IMR-90 (cell line): Measurements from ENCODE around the gene SLC2A13. TPM values are rescaled to one million over a fixed set of nuclear protein-coding genes. Genes with fewer than 3 reads are reported as not detected.

Experiments
- ATAC-seq: fragments of 200-7000 bp; cut with Tn5 transposase; 2 replicates; pipeline ENCODE4 v1.9.1; 2020; ENCODE audit warnings: low read depth, mild to moderate bottlenecking, moderate library complexity
- BruUV-seq: library from RNA; stranded (reverse); fragments of 400-500 nt; replicated peaks from 2 replicates; lab custom pipeline; 2021; lab: Mats Ljungman, UMichigan
- CTCF ChIA-PET: fragments of 300-600 bp; formaldehyde crosslinking; extraction: SDS; loops from one replicate; lab custom pipeline; 2021; ENCODE audit warnings: antibody characterized with exemption; lab: Yijun Ruan, JAX
- POLR2A ChIA-PET: fragments of 300-600 bp; sonication (Branson Sonifier 250); formaldehyde crosslinking; loops from one replicate; lab custom pipeline; 2022; ENCODE audit warnings: antibody characterized with exemption; ENCODE audit not compliant: unreplicated experiment; lab: Charles Lee
- DNase-seq: peaks from one replicate; pipeline ENCODE4 v3.0.0; 2013
- H2AFZ ChIP-seq: replicated peaks from 2 replicates; pipeline ENCODE3; 2013; ENCODE audit warnings: low read length, mild to moderate bottlenecking; ENCODE audit not compliant: poor library complexity
- H2AK5ac ChIP-seq: 2 replicates; pipeline ENCODE4 v1.6.1; 2013; ENCODE audit warnings: low read depth, low read length, inconsistent platforms
- H2AK9ac ChIP-seq: replicated peaks from 2 replicates; pipeline ENCODE3; 2013; ENCODE audit warnings: mild to moderate bottlenecking, low read depth, low read length, moderate library complexity; ENCODE audit not compliant: poor library complexity
- H2BK120ac ChIP-seq: 2 replicates; pipeline ENCODE4 v1.6.1; 2013; ENCODE audit warnings: low read depth, low read length, inconsistent platforms
- H2BK15ac ChIP-seq: 3 replicates; pipeline ENCODE4 v1.6.1; 2013; ENCODE audit warnings: low read depth, low read length, inconsistent platforms
- H2BK20ac ChIP-seq: 2 replicates; pipeline ENCODE4 v1.6.1; 2013; ENCODE audit warnings: low read depth, mild to moderate bottlenecking, inconsistent platforms, low read length, moderate library complexity
- H2BK5ac ChIP-seq: 2 replicates; pipeline ENCODE4 v1.6.1; 2013; ENCODE audit warnings: mild to moderate bottlenecking, low read depth, low read length, inconsistent platforms; ENCODE audit not compliant: poor library complexity, severe bottlenecking
- H3K14ac ChIP-seq: replicated peaks from 2 replicates; pipeline ENCODE4 v1.6.1; 2013; ENCODE audit warnings: low read depth, low read length, inconsistent platforms
- H3K18ac ChIP-seq: 2 replicates; pipeline ENCODE4 v1.6.1; 2013; ENCODE audit warnings: low read depth, low read length, control low read depth
- H3K23ac ChIP-seq: 2 replicates; pipeline ENCODE4 v1.6.1; 2013; ENCODE audit warnings: low read depth, low read length, inconsistent platforms
- H3K27ac ChIP-seq: 2 replicates; pipeline ENCODE4 v1.5.1; 2013; ENCODE audit warnings: mild to moderate bottlenecking, control low read depth, low read length; ENCODE audit not compliant: insufficient read depth
- H3K27me3 ChIP-seq: 2 replicates; pipeline ENCODE4 v1.6.1; 2013; ENCODE audit warnings: low read length; ENCODE audit not compliant: control insufficient read depth, insufficient read depth
- H3K36me3 ChIP-seq: 2 replicates; pipeline ENCODE4 v1.6.1; 2013; ENCODE audit warnings: low read length, mixed read lengths; ENCODE audit not compliant: control insufficient read depth, insufficient read depth
- H3K4ac ChIP-seq: 2 replicates; pipeline ENCODE4 v1.6.1; 2013; ENCODE audit warnings: low read depth, low read length, inconsistent platforms
- H3K4me1 ChIP-seq: 2 replicates; pipeline ENCODE4 v1.6.1; 2013; ENCODE audit warnings: low read length, mixed read lengths; ENCODE audit not compliant: control insufficient read depth, insufficient read depth
- H3K4me2 ChIP-seq: 2 replicates; pipeline ENCODE4 v1.6.1; 2013; ENCODE audit warnings: low read depth, mild to moderate bottlenecking, control low read depth, low read length, moderate library complexity
- H3K4me3 ChIP-seq: 2 replicates; pipeline ENCODE4 v1.5.1; 2013; ENCODE audit warnings: low read depth, mild to moderate bottlenecking, control low read depth, low read length, moderate library complexity; ENCODE audit not compliant: insufficient read depth
- H3K56ac ChIP-seq: 2 replicates; pipeline ENCODE4 v1.6.1; 2013; ENCODE audit warnings: low read length, inconsistent platforms; ENCODE audit not compliant: insufficient read depth; ENCODE audit errors: extremely low read depth
- H3K79me1 ChIP-seq, 2 experiments: 2 replicates each; pipeline ENCODE4 v1.6.1; 2013; ENCODE audit warnings: low read length in 2 of 2, inconsistent platforms in 1 of 2, low read depth in 1 of 2
- H3K9ac ChIP-seq: 2 replicates; pipeline ENCODE4 v1.6.1; 2013; ENCODE audit warnings: low read depth, low read length, control low read depth
- H3K9me1 ChIP-seq: 2 replicates; pipeline ENCODE4 v1.6.1; 2013; ENCODE audit warnings: low read length, inconsistent platforms; ENCODE audit not compliant: insufficient read depth
- H3K9me3 ChIP-seq: 2 replicates; pipeline ENCODE4 v1.6.1; 2013; ENCODE audit warnings: low read length; ENCODE audit not compliant: control insufficient read depth, insufficient read depth
- H4K20me1 ChIP-seq: 2 replicates; pipeline ENCODE4 v1.6.1; 2013; ENCODE audit warnings: low read length, inconsistent platforms; ENCODE audit not compliant: insufficient read depth
- H4K5ac ChIP-seq: 2 replicates; pipeline ENCODE4 v1.6.1; 2013; ENCODE audit warnings: mild to moderate bottlenecking, low read depth, low read length, control low read depth
- H4K8ac ChIP-seq, 2 experiments: 2 replicates each; pipeline ENCODE4 v1.6.1; 2013; ENCODE audit warnings: low read depth in 2 of 2, low read length in 2 of 2, control low read depth in 1 of 2, inconsistent platforms in 1 of 2
- H4K91ac ChIP-seq: 2 replicates; pipeline ENCODE4 v1.6.1; 2013; ENCODE audit warnings: low read depth, low read length, inconsistent platforms; ENCODE audit not compliant: insufficient read depth
- BHLHE40 ChIP-seq: fragments of 150-350 bp; IDR thresholded peaks from 2 replicates; pipeline ENCODE4 v1.6.1; 2016; ENCODE audit warnings: mild to moderate bottlenecking, low read depth, low read length
- CEBPB ChIP-seq: IDR thresholded peaks from 2 replicates; pipeline ENCODE4 v1.6.1; 2012; ENCODE audit warnings: low read depth, low read length, improper control_type of control experiment
- CHD1 ChIP-seq: IDR thresholded peaks from 2 replicates; pipeline ENCODE4 v1.6.1; 2012; ENCODE audit warnings: low read depth, low read length, improper control_type of control experiment
- CTCF ChIP-seq: conservative IDR thresholded peaks from 2 replicates; pipeline ENCODE4 v1.5.1; 2012; ENCODE audit warnings: mild to moderate bottlenecking, low read depth, low read length, improper control_type of control experiment
- ELK1 ChIP-seq: fragments of 150-350 bp; IDR thresholded peaks from 2 replicates; pipeline ENCODE4 v1.6.1; 2016; ENCODE audit warnings: low read depth, mild to moderate bottlenecking, low read length, moderate library complexity, borderline replicate concordance
- FOS ChIP-seq: fragments of 150-350 bp; IDR thresholded peaks from 2 replicates; pipeline ENCODE4 v1.6.1; 2016; ENCODE audit warnings: low read depth, low read length
- MAFK ChIP-seq: IDR thresholded peaks from 2 replicates; pipeline ENCODE4 v1.6.1; 2012; ENCODE audit warnings: low read depth, low read length, improper control_type of control experiment
- MAZ ChIP-seq: IDR thresholded peaks from 2 replicates; pipeline ENCODE4 v1.6.1; 2012; ENCODE audit warnings: low read depth, mild to moderate bottlenecking, low read length, improper control_type of control experiment, moderate library complexity, borderline replicate concordance
- MXI1 ChIP-seq: IDR thresholded peaks from 2 replicates; pipeline ENCODE4 v1.6.1; 2012; ENCODE audit warnings: low read depth, mild to moderate bottlenecking, low read length, moderate library complexity, borderline replicate concordance
- NFE2L2 ChIP-seq: fragments of 150-350 bp; IDR thresholded peaks from 2 replicates; pipeline ENCODE4 v1.6.1; 2016; ENCODE audit warnings: low read depth, mild to moderate bottlenecking, low read length
- POLR2A ChIP-seq: IDR thresholded peaks from 2 replicates; pipeline ENCODE4 v1.6.1; 2012; ENCODE audit warnings: mild to moderate bottlenecking, low read depth, low read length
- RAD21 ChIP-seq: IDR thresholded peaks from 2 replicates; pipeline ENCODE4 v1.6.1; 2012; ENCODE audit warnings: low read length, improper control_type of control experiment
- RCOR1 ChIP-seq: IDR thresholded peaks from 2 replicates; pipeline ENCODE4 v1.6.1; 2012; ENCODE audit warnings: mild to moderate bottlenecking, low read length, improper control_type of control experiment; ENCODE audit not compliant: insufficient replicate concordance
- RFX5 ChIP-seq: IDR thresholded peaks from 2 replicates; pipeline ENCODE4 v1.8.0; 2012; ENCODE audit warnings: low read depth, mild to moderate bottlenecking, low read length, moderate library complexity
- SMC3 ChIP-seq: fragments of 150-350 bp; IDR thresholded peaks from 2 replicates; pipeline ENCODE4 v1.6.1; 2016; ENCODE audit warnings: low read depth, mild to moderate bottlenecking, antibody characterized with exemption, low read length, moderate library complexity
- USF2 ChIP-seq: fragments of 150-350 bp; IDR thresholded peaks from 2 replicates; pipeline ENCODE4 v1.6.1; 2017; ENCODE audit warnings: mild to moderate bottlenecking, antibody characterized with exemption, low read length, low read depth
- WGBS, 2 experiments: methylation state at CpG; one replicate each; pipeline versions ENCODE4 v1.1.5 to v1.1.7; 2013; ENCODE audit warnings: missing lambda C conversion rate in 2 of 2; ENCODE audit not compliant: insufficient read length in 1 of 2; ENCODE audit errors: extremely low coverage in 2 of 2; 5-methylcytosine and 5-hydroxymethylcytosine counted together
- dilution Hi-C: fragments of 300-500 bp; cut with HindIII; formaldehyde crosslinking; loops from one replicate; pipeline ENCODE4 v1.14.3; 2018; ENCODE audit warnings: low sequenced_read_pairs; ENCODE audit not compliant: unreplicated experiment
- in situ Hi-C: fragments of 300-500 bp; cut with MboI; formaldehyde crosslinking; loops from 3 replicates; pipeline ENCODE4 v1.14.3; 2019; ENCODE audit warnings: low sequenced_read_pairs, inconsistent platforms, mixed read lengths
- intact Hi-C: fragments of 100-400 bp; cut with micrococcal nuclease; formaldehyde crosslinking; loops from 2 replicates; pipeline ENCODE4 v1.10.0; 2022
- polyA plus RNA-seq, 3 experiments: library from polyadenylated mRNA; depleted of rRNA; stranded (reverse); fragments of >200 nt; gene quantifications; 2 replicates each; pipeline ENCODE4 v1.2.3, GENCODE V29; 2012; ENCODE audit warnings: low replicate concordance in 1 of 3
- total RNA-seq: library from RNA; depleted of rRNA; stranded (reverse); fragments of >200 nt; gene quantifications from 2 replicates; pipeline ENCODE4 v1.2.3, GENCODE V29; 2012

Gene SLC2A13
- total and polyA plus RNA-seq, 2 of the 4 experiments (the other 2 are of a cell fraction) = 1.5 to 3.9 TPM

- H3K18ac ChIP-seq = no peak overlapping the region
- no peak overlapping the region for H4K5ac ChIP-seq
- in situ Hi-C loops = no loop called here
- H3K27me3 ChIP-seq = no peaks in the 10 kb centered on the region
- H3K79me1 ChIP-seq = no peaks in the 10 kb centered on the region
- ATAC-seq (no peak), DNase-seq (no peak)
- no peak overlapping the region for H2AK9ac ChIP-seq
- H4K20me1 ChIP-seq = no peaks in the 10 kb centered on the region
- H3K14ac ChIP-seq = no peak overlapping the region
- no peak overlapping the region for H2AFZ ChIP-seq
- H3K27ac ChIP-seq = no peak overlapping the region
- H3K9me1 ChIP-seq = no peaks in the 10 kb centered on the region
- WGBS, 2 experiments = no CpG with 5 or more reads among the region's 2 CpGs
- ChIA-PET POLR2A (no interaction called here), CTCF (no interaction called here)
- H2BK5ac ChIP-seq = no peak overlapping the region
- no peaks in the 10 kb centered on the region for H3K9me3 ChIP-seq
- no TSS peak for BruUV-seq
- no peak overlapping the region for H2AK5ac ChIP-seq
- no peaks in the 10 kb centered on the region for H3K4me1 ChIP-seq
- no peak overlapping the region for H4K8ac ChIP-seq
- no peak overlapping the region for H3K4me2 ChIP-seq
- TF ChIP-seq RCOR1 = no peak
- TF ChIP-seq ELK1 = no peak
- TF ChIP-seq MAFK = no peak
- no peak for TF ChIP-seq CEBPB
- no peak for TF ChIP-seq SMC3
- TF ChIP-seq CHD1 = no peak
- TF ChIP-seq NFE2L2 = no peak
- no peak for TF ChIP-seq POLR2A
- no peak for TF ChIP-seq RFX5
- no peak for TF ChIP-seq MXI1
- TF ChIP-seq CTCF = no peak
- no peak for TF ChIP-seq FOS
- no peak for TF ChIP-seq BHLHE40
- TF ChIP-seq USF2 = no peak
- TF ChIP-seq MAZ = no peak
- no peak for TF ChIP-seq RAD21
- H3K9ac ChIP-seq = no peak overlapping the region
- no peak overlapping the region for H3K23ac ChIP-seq
- no peaks in the 10 kb centered on the region for H3K36me3 ChIP-seq
- no peak overlapping the region for H4K91ac ChIP-seq
- no peak overlapping the region for H2BK15ac ChIP-seq
- dilution Hi-C loops = no loop called here
- no peak overlapping the region for H2BK120ac ChIP-seq
- no peak overlapping the region for H2BK20ac ChIP-seq
- no peak overlapping the region for H3K56ac ChIP-seq
- no peak overlapping the region for H3K4ac ChIP-seq
- intact Hi-C loops = no loop called here
- no peak overlapping the region for H3K4me3 ChIP-seq
Measured at GRCh38 chr12:39959031-39959430, 146.8 kb downstream of the SLC2A13 start.
